ACC112 (cell line): Measurements from ENCODE around the gene GLRX.
"Not testable (repeated sequence)": the region's sequence is repeated elsewhere in the genome, so short reads cannot be mapped to it uniquely, and the experiment has no call there.

Experiments used
- H2AFZ ChIP-seq: fragments of 200-600 bp; sonication (generic); one replicate; pipeline ENCODE4 v1.6.0; 2017; ENCODE audit warnings: antibody characterized with exemption, low read length; ENCODE audit not compliant: unreplicated experiment
- H3K27ac ChIP-seq: fragments of 200-600 bp; sonication (generic); 2 replicates; pipeline ENCODE4 v1.5.1; 2014; ENCODE audit warnings: low read depth, mild to moderate bottlenecking, antibody characterized with exemption, low read length, moderate library complexity
- H3K27me3 ChIP-seq: fragments of 200-600 bp; sonication (generic); 2 replicates; pipeline ENCODE4 v1.6.1; 2014; ENCODE audit warnings: mild to moderate bottlenecking, antibody characterized with exemption, low read length, moderate library complexity, mixed read lengths; ENCODE audit not compliant: insufficient read depth
- H3K36me3 ChIP-seq: fragments of 200-600 bp; sonication (generic); 2 replicates; pipeline ENCODE4 v1.6.1; 2016; ENCODE audit warnings: mild to moderate bottlenecking, antibody characterized with exemption, low read length, moderate library complexity, mixed read lengths; ENCODE audit not compliant: insufficient read depth
- H3K4me1 ChIP-seq: fragments of 200-600 bp; sonication (generic); one replicate; pipeline ENCODE4 v1.6.1; 2016; ENCODE audit warnings: low read length, mixed read lengths; ENCODE audit not compliant: insufficient read depth, unreplicated experiment, control insufficient read depth
- H3K4me3 ChIP-seq: fragments of 200-600 bp; sonication (generic); 2 replicates; pipeline ENCODE4 v1.5.1; 2014; ENCODE audit warnings: mild to moderate bottlenecking, low read depth, low read length
- H3K79me2 ChIP-seq: fragments of 200-600 bp; sonication (generic); one replicate; pipeline ENCODE4 v1.6.0; 2016; ENCODE audit warnings: low read length; ENCODE audit not compliant: control insufficient read depth, unreplicated experiment, insufficient read depth

The GLRX gene

DNA sequence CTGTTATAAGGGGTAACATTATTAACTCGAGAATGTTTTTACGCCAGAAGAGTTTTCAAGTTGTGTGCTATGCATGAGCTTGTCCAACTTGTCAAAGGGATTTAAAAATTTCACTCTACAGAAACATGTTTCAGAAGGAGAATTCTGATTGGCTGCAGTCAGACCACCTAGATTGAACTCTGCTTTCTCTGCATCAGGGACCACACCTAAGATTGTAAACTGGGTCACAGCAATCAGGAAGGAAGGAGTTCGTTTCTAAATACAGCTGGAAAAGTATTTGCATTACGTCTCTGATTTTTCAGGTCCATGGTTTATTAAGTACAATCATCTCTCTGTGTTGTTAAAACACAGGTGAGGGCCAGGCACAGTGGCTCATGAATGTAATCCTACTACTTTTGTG, 5.8 kb downstream of the GLRX start:
- no peaks in the 10 kb centered on the region for H3K27me3 ChIP-seq
- peaks cover 31% of the 10 kb centered on the region for H3K4me1 ChIP-seq
- H3K79me2 ChIP-seq = peaks cover 51% of the 10 kb centered on the region
- H2AFZ ChIP-seq = no peak overlapping the region
- peaks cover 39% of the 10 kb centered on the region for H3K36me3 ChIP-seq
- no peak overlapping the region for H3K27ac ChIP-seq
- no peak overlapping the region for H3K4me3 ChIP-seq

DNA sequence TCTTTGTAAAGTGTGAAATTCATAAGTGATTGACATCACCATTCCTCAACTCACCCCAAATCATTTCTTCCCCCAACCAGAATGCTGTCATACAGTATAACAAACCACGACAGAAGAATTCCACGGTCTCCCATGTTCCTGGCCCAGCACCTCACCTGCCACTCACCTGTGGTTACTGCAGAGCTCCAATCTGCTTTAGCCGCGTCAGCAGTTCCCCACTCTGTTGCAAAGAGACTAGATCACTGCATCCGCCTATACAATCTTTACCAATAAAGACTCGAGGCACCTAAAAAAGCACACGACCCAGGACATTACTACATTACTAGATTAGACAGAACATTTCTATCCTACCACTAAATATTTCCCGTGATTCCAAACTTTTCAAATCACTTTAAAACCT, 6.2 kb downstream of the GLRX start:
- no peak overlapping the region for H3K27ac ChIP-seq
- no peak overlapping the region for H2AFZ ChIP-seq
- peaks cover 47% of the 10 kb centered on the region for H3K79me2 ChIP-seq
- no peaks in the 10 kb centered on the region for H3K27me3 ChIP-seq
- H3K4me3 ChIP-seq = no peak overlapping the region
- H3K4me1 ChIP-seq = peaks cover 31% of the 10 kb centered on the region
- peaks cover 39% of the 10 kb centered on the region for H3K36me3 ChIP-seq

DNA sequence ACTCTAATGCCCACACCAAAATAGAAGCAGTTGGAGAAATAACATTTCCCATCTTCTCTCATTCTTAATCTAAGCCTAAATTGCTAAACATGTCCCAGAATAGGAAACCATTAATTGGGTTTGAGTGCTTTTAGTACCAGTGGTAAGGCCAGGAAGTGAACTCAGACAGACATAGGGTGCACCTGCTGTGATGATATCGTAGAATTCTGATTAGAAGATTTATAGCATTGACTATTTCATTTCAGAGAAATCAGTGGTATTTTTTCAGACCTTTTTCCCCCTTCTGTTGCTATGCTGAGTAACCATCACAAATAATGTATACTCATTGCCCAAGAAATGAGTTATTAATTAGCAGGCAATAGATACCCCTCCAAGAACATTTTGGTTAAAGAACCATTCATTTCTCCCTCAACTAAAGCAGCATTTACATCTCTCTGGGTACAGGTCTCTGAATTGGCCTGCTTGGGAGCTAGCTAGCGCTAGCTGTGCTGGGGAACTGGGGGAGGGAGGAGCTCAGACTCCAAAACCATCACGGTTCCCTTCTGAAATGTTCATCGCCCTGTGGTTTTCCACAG, 7.3 kb downstream of the GLRX start:
- Histone ChIP-seq H3K4me1 (peaks cover 40% of the 10 kb centered on the region), H3K79me2 (peaks cover 36% of the 10 kb centered on the region), H3K27ac (no peak overlapping the region), H3K4me3 (no peak overlapping the region), H3K27me3 (no peaks in the 10 kb centered on the region), H2AFZ (no peak overlapping the region), H3K36me3 (peaks cover 39% of the 10 kb centered on the region)

DNA sequence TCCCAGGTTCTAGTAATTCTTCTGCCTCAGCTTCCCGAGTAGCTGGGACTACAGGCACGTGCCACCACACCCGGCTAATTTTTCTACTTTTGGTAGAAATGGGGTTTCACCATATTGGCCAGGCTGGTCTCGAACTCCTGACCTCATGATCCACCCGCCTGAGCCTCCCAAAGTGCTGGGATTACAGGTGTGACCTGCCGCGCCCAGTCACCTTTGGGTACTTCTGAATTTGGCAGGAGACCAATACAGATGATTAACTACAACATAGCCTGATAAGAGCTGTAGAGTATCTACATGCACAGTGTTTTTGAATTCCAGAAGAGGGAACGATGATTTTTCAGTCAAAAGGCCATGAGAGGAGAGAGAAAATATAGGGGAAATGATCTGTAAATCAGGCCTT, 9.5 kb downstream of the GLRX start:
- H3K27me3 ChIP-seq, H3K27ac ChIP-seq, H2AFZ ChIP-seq, H3K4me3 ChIP-seq: not testable (repeated sequence)
- peaks cover 34% of the 10 kb centered on the region for H3K36me3 ChIP-seq
- H3K4me1 ChIP-seq = peaks cover 48% of the 10 kb centered on the region
- peaks cover 16% of the 10 kb centered on the region for H3K79me2 ChIP-seq

DNA sequence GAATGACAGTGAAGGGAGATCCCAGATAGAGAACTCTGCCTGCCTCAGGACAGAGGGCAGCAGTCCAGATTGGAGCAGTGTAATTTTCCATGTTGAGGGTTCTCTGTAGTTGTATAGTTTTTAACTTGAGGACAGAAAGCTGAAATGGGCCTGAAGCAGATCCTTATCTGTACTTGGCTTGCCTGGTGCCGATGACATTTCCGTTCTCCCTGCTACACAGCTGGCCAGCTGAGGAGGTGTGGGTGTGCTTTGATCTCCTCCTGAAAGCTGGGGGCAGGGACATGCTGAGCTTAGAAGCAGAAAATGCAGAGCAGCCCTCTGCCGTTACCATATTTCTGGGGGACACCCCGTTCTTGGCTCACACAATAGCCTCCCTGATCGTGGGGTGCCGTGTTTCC, 10.5 kb downstream of the GLRX start:
- Histone ChIP-seq H3K27me3 (no peaks in the 10 kb centered on the region), H3K4me3 (no peak overlapping the region), H3K27ac (no peak overlapping the region), H2AFZ (no peak overlapping the region), H3K36me3 (peaks cover 34% of the 10 kb centered on the region), H3K79me2 (peaks cover 6% of the 10 kb centered on the region), H3K4me1 (peaks cover 41% of the 10 kb centered on the region)

DNA sequence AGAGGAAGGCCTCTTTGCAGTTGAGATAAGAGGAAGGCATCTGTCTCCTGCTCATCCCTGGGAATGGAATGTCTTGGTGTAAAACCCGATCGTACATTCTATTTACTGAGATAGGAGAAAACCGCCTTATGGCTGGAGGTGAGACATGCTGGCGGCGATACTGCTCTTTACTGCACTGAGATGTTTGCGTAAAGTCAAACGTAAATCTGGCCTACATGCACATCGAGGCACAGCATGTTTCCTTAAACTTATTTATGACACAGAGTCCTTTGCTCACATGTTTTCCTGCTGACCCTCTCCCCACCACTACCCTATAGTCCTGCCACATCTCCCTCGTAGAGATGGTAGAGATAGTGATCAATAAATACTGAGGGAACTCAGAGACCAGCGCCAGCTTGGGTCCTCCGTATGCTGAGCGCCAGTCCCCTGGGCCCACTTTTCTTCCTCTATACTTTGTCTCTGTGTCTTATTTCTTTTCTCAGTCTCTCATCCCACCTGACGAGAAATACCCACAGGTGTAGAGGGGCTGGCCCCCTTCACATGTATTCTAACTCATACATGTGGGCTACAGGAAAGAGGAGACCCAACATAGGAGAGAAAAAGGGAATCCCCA, 11.0 kb downstream of the GLRX start:
- not testable (repeated sequence) for H3K4me3 ChIP-seq, H3K27ac ChIP-seq, H2AFZ ChIP-seq, H3K27me3 ChIP-seq, H3K79me2 ChIP-seq
- Histone ChIP-seq H3K36me3 (peaks cover 30% of the 10 kb centered on the region), H3K4me1 (peaks cover 41% of the 10 kb centered on the region)

DNA sequence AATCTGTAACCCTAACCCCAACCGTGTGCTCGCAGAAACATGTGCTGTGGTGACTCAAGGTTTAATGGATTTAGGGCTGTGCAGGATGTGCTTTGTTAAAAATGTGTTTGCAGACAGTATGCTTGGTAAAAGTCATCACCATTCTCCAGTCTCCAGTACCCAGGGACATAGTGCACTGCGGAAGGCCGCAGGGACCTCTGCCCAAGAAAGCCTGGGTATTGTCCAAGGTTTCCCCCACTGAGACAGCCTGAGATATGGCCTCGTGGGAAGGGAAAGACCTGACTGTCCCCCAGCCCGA, 11.5 kb downstream of the GLRX start:
- H3K36me3 ChIP-seq = peaks cover 27% of the 10 kb centered on the region
- H3K4me1 ChIP-seq = peaks cover 41% of the 10 kb centered on the region
- H3K27ac ChIP-seq = peak overlapping the region; percentile 71
- not testable (repeated sequence) for H3K27me3 ChIP-seq, H3K4me3 ChIP-seq, H3K79me2 ChIP-seq, H2AFZ ChIP-seq

DNA sequence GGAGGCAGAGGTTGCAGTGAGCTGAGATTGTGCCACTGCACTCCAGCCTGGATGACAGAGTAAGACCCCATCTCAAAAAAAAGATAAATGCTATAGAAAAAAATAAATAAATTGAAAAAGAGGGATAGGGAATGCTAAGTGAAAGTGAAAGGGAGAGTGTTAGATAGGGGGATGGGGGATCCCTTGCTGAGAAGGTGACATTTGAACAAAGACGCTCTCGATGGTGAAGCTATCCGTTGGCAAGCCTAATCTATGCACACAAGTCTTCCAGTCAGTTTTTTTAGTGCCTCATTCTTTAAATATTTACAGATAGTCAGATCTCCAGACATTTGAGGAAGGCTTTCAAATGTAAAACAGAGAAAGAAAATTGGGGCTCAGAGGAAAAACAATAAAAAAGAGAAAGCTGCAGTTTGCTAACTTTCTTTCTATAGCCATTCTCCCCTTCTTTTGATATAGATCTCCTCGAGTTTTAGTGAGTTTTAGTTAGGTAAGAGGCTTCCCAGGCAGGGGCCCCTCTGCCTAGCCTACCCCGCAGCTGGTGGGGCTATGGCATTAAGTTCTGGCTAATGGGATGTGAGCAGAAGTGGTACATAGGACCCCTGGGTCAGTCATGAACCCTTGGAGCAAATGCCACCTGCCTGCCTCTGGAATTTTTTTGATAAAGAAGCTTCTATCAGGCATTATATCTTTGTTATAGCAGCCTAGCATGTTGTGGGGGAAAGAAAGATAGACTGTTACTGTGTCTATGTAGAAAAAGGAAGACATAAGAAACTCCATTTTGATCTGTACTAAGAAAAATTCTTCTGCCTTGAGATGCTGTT, 12.0 kb downstream of the GLRX start:
- no peaks in the 10 kb centered on the region for H3K27me3 ChIP-seq
- H3K79me2 ChIP-seq = no peaks in the 10 kb centered on the region
- peak overlapping the region; percentile 71 for H3K27ac ChIP-seq
- no peak overlapping the region for H2AFZ ChIP-seq
- H3K4me1 ChIP-seq = peaks cover 41% of the 10 kb centered on the region
- H3K4me3 ChIP-seq = no peak overlapping the region
- H3K36me3 ChIP-seq = peaks cover 22% of the 10 kb centered on the region

DNA sequence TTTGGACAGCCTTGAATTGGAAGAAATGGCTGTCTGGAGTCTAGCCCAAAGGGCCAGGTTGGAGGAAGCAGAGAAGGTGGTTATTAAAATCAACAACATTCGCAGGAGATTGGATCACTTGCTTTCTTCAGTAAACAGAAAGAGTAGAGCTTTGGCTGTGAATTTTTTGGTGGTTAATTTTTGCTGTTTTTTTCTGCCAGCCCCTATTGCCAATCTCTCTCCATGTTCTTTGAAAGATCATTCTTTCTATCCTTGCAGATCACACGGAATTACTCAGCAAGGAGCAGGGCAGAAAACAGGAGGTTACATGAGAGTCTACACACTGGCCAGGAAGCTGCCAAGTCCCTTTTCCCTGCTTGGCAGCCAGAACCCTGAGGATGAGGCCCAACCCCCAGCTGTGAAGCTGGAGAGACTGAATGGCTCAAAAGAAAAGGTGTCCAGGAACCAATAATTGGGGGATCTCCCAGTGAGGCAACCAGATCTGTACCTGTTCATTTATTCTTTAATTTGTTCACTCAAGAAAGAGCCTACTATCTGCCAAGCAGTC, 13.0 kb downstream of the GLRX start:
- Histone ChIP-seq H3K4me3 (0 out of 2 replicates have a peak overlapping the region, but pooled peaks have one; percentile 20), H3K79me2 (no peaks in the 10 kb centered on the region), H3K27ac (peak overlapping the region; percentile 71), H3K27me3 (no peaks in the 10 kb centered on the region), H2AFZ (no peak overlapping the region), H3K36me3 (peaks cover 12% of the 10 kb centered on the region; the same call in 1 of the 2 replicates), H3K4me1 (peaks cover 41% of the 10 kb centered on the region)

DNA sequence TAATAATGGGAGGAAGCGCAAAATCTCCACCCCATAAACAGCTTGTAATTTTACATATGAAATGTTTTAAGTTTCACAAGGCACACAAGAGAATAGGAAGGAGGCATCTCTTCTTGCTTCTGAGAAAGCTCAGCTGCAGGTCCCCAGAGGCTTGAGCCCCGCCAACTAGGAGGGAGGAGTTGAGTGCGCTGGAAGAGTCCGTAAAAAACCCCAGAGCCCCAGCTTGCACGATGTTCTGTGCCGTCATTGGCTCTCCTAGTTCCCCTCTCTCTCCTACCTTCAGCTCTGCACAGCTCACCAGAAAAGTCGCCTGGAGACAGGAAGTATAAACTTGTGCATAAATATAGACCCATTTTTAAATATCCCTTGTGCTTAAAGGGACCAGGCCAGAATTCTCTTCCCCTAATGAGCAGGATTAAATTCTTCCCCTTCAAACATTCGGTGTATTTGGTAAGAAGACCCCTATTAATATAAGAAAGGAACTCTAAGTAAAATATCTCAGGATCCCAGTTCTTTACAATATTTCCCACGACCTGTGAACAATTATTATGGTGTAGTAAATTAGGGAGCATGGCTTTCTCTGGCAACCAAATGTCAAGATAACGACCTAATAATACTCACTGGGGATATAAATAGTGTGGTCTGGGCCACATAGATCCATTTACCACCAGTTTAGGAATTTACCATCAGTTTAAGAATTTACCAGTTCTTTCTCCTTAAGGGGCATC, 13.7 kb downstream of the GLRX start:
- H3K4me3 ChIP-seq = 0 out of 2 replicates have a peak overlapping the region, but pooled peaks have one; percentile 35
- no peaks in the 10 kb centered on the region for H3K27me3 ChIP-seq
- no peak overlapping the region for H2AFZ ChIP-seq
- peaks cover 41% of the 10 kb centered on the region for H3K4me1 ChIP-seq
- peak overlapping the region; percentile 71 for H3K27ac ChIP-seq
- peaks cover 6% of the 10 kb centered on the region; the same call in 1 of the 2 replicates for H3K36me3 ChIP-seq
- no peaks in the 10 kb centered on the region for H3K79me2 ChIP-seq
